IPS-18a (cell line): Measurements from ENCODE around the gene FILIP1L.

Source experiments
- H3K27ac ChIP-seq: one replicate; pipeline ENCODE4 v1.5.1; 2013; ENCODE audit warnings: low read length
- H3K27me3 ChIP-seq: one replicate; pipeline ENCODE4 v1.6.1; 2013; ENCODE audit warnings: mild to moderate bottlenecking, low read length; ENCODE audit not compliant: control insufficient read depth, insufficient read depth
- H3K36me3 ChIP-seq: one replicate; pipeline ENCODE4 v1.6.1; 2013; ENCODE audit warnings: low read depth, low read length; ENCODE audit not compliant: control insufficient read depth
- H3K4me1 ChIP-seq: one replicate; pipeline ENCODE4 v1.6.1; 2013; ENCODE audit warnings: low read depth, low read length; ENCODE audit not compliant: control insufficient read depth
- H3K4me3 ChIP-seq: one replicate; pipeline ENCODE4 v1.5.1; 2013; ENCODE audit warnings: low read length
- H3K9ac ChIP-seq: one replicate; pipeline ENCODE4 v1.6.1; 2013; ENCODE audit warnings: mild to moderate bottlenecking, low read length, moderate library complexity
- H3K9me3 ChIP-seq: one replicate; pipeline ENCODE4 v1.6.1; 2013; ENCODE audit warnings: low read depth, low read length; ENCODE audit not compliant: control insufficient read depth

FILIP1L gene

GRCh38 chr3:100149713-100150415 lies 35.6 kb upstream of the FILIP1L start:
- no peak overlapping the region for H3K9ac ChIP-seq
- H3K27me3 ChIP-seq = no peaks in the 10 kb centered on the region
- no peak overlapping the region for H3K4me3 ChIP-seq
- no peak overlapping the region for H3K27ac ChIP-seq
- no peaks in the 10 kb centered on the region for H3K36me3 ChIP-seq
- H3K9me3 ChIP-seq = no peaks in the 10 kb centered on the region
- no peaks in the 10 kb centered on the region for H3K4me1 ChIP-seq

DNA sequence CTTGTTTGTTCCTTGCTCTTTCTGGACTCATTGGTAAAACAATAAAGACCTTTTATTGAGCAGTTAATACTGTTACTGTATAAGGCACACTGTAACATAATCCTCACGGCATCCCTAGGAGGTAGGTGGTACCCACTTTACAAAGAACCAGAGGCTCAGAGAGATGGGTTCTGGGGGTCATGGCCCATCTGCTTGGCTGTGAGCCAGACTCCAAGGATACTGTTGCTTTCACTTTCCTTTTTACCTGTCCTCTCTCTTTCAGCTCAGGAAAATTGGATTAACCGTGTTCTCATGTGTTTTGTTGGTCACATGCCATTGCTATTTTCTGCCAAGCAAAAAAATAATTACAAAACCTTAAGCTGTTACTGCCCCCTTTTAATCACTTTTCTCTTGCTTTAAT lies 34.8 kb upstream of the FILIP1L start:
- Histone ChIP-seq H3K4me3 (no peak overlapping the region), H3K27me3 (no peaks in the 10 kb centered on the region), H3K9ac (no peak overlapping the region), H3K9me3 (no peaks in the 10 kb centered on the region), H3K27ac (no peak overlapping the region), H3K4me1 (no peaks in the 10 kb centered on the region), H3K36me3 (no peaks in the 10 kb centered on the region)

- Histone ChIP-seq H3K9me3 (peaks cover 6% of the 10 kb centered on the region), H3K4me1 (no peaks in the 10 kb centered on the region), H3K9ac (no peak overlapping the region), H3K36me3 (no peaks in the 10 kb centered on the region), H3K27me3 (no peaks in the 10 kb centered on the region), H3K27ac (no peak overlapping the region), H3K4me3 (no peak overlapping the region)
These were observed 30.1 kb upstream of the FILIP1L start for GRCh38 chr3:100144255-100144866.

DNA sequence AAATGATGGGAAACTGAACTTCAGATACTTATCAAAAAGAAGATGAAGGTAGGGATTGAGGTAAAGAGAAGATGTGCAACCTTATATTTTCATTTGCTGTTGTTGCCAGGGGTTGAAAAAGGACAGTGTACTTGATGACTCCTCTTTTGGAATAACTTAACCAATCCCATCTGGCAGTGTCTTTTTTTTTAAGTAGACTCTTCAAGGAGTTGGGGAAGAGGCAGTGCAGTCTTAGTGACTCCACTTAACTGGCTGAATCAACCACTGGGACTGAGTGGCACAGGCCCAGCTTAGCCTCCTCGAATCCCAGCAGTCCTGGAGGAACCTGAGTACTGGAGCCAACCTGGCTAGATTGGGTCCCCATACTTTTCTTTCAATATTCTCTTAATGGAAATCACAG lies 27.3 kb upstream of the FILIP1L start:
- H3K9ac ChIP-seq = no peak overlapping the region
- H3K4me3 ChIP-seq = no peak overlapping the region
- H3K36me3 ChIP-seq = no peaks in the 10 kb centered on the region
- no peak overlapping the region for H3K27ac ChIP-seq
- no peaks in the 10 kb centered on the region for H3K4me1 ChIP-seq
- no peaks in the 10 kb centered on the region for H3K27me3 ChIP-seq
- peaks cover 6% of the 10 kb centered on the region for H3K9me3 ChIP-seq

DNA sequence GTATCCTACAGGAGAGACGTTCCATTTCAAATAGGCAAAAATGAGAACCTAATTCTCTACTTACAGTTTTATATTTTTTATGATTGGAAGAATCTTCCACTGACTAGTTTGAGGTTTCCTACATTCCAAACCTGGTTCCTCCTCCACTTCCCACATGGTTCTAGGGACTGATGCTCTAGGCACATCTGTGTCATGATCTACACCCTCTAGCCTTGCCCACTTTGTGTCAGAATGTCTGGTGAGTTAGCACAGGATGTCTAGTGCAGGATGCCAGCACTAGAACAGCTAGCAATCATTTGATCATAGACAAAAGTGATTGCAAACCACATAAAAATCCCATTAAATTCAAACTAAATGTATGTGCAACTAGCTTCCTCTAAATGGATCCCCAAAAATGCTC lies 26.7 kb upstream of the FILIP1L start:
- Histone ChIP-seq H3K9ac (no peak overlapping the region), H3K36me3 (no peaks in the 10 kb centered on the region), H3K4me1 (no peaks in the 10 kb centered on the region), H3K9me3 (peaks cover 6% of the 10 kb centered on the region), H3K27ac (no peak overlapping the region), H3K4me3 (no peak overlapping the region), H3K27me3 (no peaks in the 10 kb centered on the region)

GRCh38 chr3:100136921-100137320 lies 22.6 kb upstream of the FILIP1L start:
- no peaks in the 10 kb centered on the region for H3K27me3 ChIP-seq

DNA sequence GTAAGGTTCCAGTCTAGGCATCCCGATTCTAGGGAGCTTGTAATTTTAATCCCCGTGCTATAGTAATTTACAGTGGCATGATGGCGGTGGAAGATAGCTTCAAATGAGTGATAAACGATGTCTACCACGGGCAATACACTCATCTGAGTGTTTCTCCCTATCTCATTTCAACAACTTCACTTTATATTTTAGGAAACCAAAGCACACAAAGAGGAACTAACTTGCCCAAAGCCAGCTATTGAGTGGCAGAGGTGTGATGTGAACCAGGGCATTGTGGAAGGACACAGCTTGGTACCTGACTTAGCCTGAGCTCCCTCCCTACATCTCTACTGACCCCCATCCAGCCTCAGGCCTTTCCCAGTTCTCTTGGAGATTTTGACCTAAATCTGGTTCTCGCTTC lies 16.9 kb upstream of the FILIP1L start:
- Histone ChIP-seq H3K9ac (no peak overlapping the region), H3K4me1 (no peaks in the 10 kb centered on the region), H3K4me3 (no peak overlapping the region), H3K9me3 (no peaks in the 10 kb centered on the region), H3K27ac (no peak overlapping the region), H3K36me3 (no peaks in the 10 kb centered on the region), H3K27me3 (no peaks in the 10 kb centered on the region)

More at GRCh38 chr3:100136921-100137320, 22.6 kb upstream of the FILIP1L start:
- Histone ChIP-seq H3K4me3 (no peak overlapping the region), H3K4me1 (no peaks in the 10 kb centered on the region), H3K36me3 (no peaks in the 10 kb centered on the region), H3K9me3 (no peaks in the 10 kb centered on the region), H3K9ac (no peak overlapping the region), H3K27ac (no peak overlapping the region)

GRCh38 chr3:100129941-100130340 lies 15.6 kb upstream of the FILIP1L start:
- H3K4me1 ChIP-seq = no peaks in the 10 kb centered on the region
- H3K27ac ChIP-seq = no peak overlapping the region
- no peaks in the 10 kb centered on the region for H3K9me3 ChIP-seq
- no peaks in the 10 kb centered on the region for H3K27me3 ChIP-seq
- H3K4me3 ChIP-seq = no peak overlapping the region
- no peak overlapping the region for H3K9ac ChIP-seq
- no peaks in the 10 kb centered on the region for H3K36me3 ChIP-seq

GRCh38 chr3:100128565-100128964 lies 14.3 kb upstream of the FILIP1L start:
- no peak overlapping the region for H3K9ac ChIP-seq
- no peak overlapping the region for H3K4me3 ChIP-seq
- H3K9me3 ChIP-seq = no peaks in the 10 kb centered on the region
- H3K27me3 ChIP-seq = no peaks in the 10 kb centered on the region
- H3K4me1 ChIP-seq = no peaks in the 10 kb centered on the region
- H3K36me3 ChIP-seq = no peaks in the 10 kb centered on the region
- no peak overlapping the region for H3K27ac ChIP-seq

GRCh38 chr3:100127792-100128191 lies 13.5 kb upstream of the FILIP1L start:
- H3K4me1 ChIP-seq = no peaks in the 10 kb centered on the region

DNA sequence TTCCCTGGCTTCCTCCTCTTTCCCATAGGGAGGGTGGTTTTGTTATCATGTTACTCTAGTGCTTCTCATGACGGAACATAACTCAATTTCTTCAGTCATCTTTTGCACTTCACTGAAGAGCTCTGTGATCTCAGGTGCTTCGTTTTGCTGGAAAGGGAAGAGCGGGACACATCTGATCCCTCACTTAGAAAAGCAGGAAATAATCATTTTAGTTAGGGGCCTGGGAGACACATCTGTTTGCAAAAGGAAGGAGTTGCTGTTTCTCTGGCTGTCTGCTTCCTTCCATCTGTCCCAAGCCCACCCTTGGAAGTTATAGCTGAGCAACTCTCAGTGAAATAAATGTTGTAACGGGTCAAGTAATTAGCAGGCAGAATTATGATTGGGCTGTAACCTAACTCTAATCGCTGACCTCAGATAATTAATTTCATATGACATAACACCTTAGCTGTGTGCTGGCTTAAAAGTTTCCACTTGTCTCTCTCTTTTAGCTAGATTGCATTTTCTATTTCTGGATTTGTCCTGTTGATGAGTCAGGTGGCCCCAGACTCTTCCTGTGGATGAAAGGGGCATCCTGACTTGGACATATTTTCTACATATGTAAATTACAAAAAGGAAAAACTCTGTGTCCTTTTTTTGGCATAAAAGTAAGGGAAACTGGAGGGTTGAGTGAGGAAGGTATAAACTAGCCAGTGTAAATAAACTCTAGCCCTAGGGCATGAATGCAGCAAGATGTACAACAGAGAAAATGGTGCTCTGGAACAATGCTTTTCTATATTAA lies 11.0 kb upstream of the FILIP1L start:
- Histone ChIP-seq H3K4me3 (no peak overlapping the region), H3K9ac (no peak overlapping the region), H3K36me3 (no peaks in the 10 kb centered on the region), H3K27ac (no peak overlapping the region), H3K9me3 (no peaks in the 10 kb centered on the region), H3K27me3 (no peaks in the 10 kb centered on the region), H3K4me1 (peaks cover 6% of the 10 kb centered on the region)

More at GRCh38 chr3:100127792-100128191, 13.5 kb upstream of the FILIP1L start:
- Histone ChIP-seq H3K9ac (no peak overlapping the region), H3K9me3 (no peaks in the 10 kb centered on the region), H3K27me3 (no peaks in the 10 kb centered on the region), H3K4me3 (no peak overlapping the region), H3K36me3 (no peaks in the 10 kb centered on the region), H3K27ac (no peak overlapping the region)
